ENCODE measurements around the gene NIPSNAP3A. TPM values are rescaled to one million over a fixed set of nuclear protein-coding genes. Genes with fewer than 3 reads are reported as not detected.

Gene NIPSNAP3A
- total and polyA plus RNA-seq, 2 of the 8 experiments (the other 6 are each of a cell fraction or from before 2014, with no cell fraction given), result 9.3 to 9.4 TPM

DNA sequence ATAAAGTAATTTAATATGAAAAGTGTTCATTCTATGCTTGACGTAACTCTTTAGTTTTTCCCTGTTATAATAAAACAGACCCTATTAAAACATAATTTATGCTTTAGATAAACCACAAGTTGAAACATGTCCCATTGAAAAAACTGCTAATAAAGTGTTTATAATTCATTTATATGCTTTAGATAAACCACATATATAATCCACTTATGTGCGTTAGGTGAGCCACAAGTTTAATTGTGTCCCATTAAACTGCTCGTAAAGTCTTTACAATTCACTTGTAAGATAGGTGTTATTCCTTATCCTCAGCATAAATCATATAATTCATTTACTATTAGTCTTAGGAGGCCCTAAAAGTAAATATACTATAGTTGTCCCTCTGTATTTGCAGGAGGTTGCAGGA is 20.0 kb downstream of the NIPSNAP3A start (continued):
- TF ChIP-seq, protein P1, sequence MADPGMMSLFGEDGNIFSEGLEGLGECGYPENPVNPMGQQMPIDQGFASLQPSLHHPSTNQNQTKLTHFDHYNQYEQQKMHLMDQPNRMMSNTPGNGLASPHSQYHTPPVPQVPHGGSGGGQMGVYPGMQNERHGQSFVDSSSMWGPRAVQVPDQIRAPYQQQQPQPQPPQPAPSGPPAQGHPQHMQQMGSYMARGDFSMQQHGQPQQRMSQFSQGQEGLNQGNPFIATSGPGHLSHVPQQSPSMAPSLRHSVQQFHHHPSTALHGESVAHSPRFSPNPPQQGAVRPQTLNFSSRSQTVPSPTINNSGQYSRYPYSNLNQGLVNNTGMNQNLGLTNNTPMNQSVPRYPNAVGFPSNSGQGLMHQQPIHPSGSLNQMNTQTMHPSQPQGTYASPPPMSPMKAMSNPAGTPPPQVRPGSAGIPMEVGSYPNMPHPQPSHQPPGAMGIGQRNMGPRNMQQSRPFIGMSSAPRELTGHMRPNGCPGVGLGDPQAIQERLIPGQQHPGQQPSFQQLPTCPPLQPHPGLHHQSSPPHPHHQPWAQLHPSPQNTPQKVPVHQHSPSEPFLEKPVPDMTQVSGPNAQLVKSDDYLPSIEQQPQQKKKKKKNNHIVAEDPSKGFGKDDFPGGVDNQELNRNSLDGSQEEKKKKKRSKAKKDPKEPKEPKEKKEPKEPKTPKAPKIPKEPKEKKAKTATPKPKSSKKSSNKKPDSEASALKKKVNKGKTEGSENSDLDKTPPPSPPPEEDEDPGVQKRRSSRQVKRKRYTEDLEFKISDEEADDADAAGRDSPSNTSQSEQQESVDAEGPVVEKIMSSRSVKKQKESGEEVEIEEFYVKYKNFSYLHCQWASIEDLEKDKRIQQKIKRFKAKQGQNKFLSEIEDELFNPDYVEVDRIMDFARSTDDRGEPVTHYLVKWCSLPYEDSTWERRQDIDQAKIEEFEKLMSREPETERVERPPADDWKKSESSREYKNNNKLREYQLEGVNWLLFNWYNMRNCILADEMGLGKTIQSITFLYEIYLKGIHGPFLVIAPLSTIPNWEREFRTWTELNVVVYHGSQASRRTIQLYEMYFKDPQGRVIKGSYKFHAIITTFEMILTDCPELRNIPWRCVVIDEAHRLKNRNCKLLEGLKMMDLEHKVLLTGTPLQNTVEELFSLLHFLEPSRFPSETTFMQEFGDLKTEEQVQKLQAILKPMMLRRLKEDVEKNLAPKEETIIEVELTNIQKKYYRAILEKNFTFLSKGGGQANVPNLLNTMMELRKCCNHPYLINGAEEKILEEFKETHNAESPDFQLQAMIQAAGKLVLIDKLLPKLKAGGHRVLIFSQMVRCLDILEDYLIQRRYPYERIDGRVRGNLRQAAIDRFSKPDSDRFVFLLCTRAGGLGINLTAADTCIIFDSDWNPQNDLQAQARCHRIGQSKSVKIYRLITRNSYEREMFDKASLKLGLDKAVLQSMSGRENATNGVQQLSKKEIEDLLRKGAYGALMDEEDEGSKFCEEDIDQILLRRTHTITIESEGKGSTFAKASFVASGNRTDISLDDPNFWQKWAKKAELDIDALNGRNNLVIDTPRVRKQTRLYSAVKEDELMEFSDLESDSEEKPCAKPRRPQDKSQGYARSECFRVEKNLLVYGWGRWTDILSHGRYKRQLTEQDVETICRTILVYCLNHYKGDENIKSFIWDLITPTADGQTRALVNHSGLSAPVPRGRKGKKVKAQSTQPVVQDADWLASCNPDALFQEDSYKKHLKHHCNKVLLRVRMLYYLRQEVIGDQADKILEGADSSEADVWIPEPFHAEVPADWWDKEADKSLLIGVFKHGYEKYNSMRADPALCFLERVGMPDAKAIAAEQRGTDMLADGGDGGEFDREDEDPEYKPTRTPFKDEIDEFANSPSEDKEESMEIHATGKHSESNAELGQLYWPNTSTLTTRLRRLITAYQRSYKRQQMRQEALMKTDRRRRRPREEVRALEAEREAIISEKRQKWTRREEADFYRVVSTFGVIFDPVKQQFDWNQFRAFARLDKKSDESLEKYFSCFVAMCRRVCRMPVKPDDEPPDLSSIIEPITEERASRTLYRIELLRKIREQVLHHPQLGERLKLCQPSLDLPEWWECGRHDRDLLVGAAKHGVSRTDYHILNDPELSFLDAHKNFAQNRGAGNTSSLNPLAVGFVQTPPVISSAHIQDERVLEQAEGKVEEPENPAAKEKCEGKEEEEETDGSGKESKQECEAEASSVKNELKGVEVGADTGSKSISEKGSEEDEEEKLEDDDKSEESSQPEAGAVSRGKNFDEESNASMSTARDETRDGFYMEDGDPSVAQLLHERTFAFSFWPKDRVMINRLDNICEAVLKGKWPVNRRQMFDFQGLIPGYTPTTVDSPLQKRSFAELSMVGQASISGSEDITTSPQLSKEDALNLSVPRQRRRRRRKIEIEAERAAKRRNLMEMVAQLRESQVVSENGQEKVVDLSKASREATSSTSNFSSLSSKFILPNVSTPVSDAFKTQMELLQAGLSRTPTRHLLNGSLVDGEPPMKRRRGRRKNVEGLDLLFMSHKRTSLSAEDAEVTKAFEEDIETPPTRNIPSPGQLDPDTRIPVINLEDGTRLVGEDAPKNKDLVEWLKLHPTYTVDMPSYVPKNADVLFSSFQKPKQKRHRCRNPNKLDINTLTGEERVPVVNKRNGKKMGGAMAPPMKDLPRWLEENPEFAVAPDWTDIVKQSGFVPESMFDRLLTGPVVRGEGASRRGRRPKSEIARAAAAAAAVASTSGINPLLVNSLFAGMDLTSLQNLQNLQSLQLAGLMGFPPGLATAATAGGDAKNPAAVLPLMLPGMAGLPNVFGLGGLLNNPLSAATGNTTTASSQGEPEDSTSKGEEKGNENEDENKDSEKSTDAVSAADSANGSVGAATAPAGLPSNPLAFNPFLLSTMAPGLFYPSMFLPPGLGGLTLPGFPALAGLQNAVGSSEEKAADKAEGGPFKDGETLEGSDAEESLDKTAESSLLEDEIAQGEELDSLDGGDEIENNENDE (IDR thresholded peaks at IDR 0.05; ENCODE audit: insufficient replicate concordance, low read length), result no peak
- TF ChIP-seq GABPA (IDR thresholded peaks at IDR 0.05; ENCODE audit: borderline replicate concordance, insufficient read depth, low read length) (no peak), SP4 (IDR thresholded peaks at IDR 0.05; ENCODE audit: low read length) (no peak), RNF2 (IDR thresholded peaks at IDR 0.05; ENCODE audit: borderline replicate concordance, low read depth, low read length, missing control alignments, poor library complexity, severe bottlenecking) (no peak), RXRA (IDR thresholded peaks at IDR 0.05; ENCODE audit: insufficient read depth, low read depth, low read length) (no peak), FOSL1 (IDR thresholded peaks at IDR 0.05; ENCODE audit: insufficient read depth, low read depth, low read length) (no peak), HDAC2 (IDR thresholded peaks at IDR 0.05; ENCODE audit: borderline replicate concordance in 1 of 2, low read depth in 2 of 2, low read length in 2 of 2) (no peak), KDM1A (IDR thresholded peaks at IDR 0.05; ENCODE audit: borderline replicate concordance, low read length) (no peak), KDM5A (IDR thresholded peaks at IDR 0.05; ENCODE audit: low read length) (no peak), YY1 (IDR thresholded peaks at IDR 0.05; ENCODE audit: low read depth, low read length) (no peak), CHD2 (IDR thresholded peaks at IDR 0.05; ENCODE audit: low read length) (no peak)
